Keratinocyte (primary cell): ENCODE measurements around the gene ZNF280C. TPM values are rescaled to one million over a fixed set of nuclear protein-coding genes. Genes with fewer than 3 reads are reported as not detected.

ENCODE experiments used
- DNase-seq: peaks from one replicate; pipeline ENCODE4 v3.0.0-alpha.2; 2011; ENCODE audit warnings: low read depth, missing footprints, low spot score
- FAIRE-seq: peaks from 2 replicates; lab custom pipeline; 2011; peaks lifted over from hg19 to GRCh38; lab: Jason Lieb, UNC
- H2AFZ ChIP-seq: 2 replicates; pipeline ENCODE4 v1.6.0; 2012; ENCODE audit warnings: low read length, control low read depth, inconsistent platforms; ENCODE audit not compliant: control insufficient read depth
- H3K27ac ChIP-seq: 2 replicates; pipeline ENCODE4 v1.5.1; 2011; ENCODE audit warnings: low read length; ENCODE audit not compliant: control insufficient read depth, insufficient read depth
- H3K27me3 ChIP-seq: 3 replicates; pipeline ENCODE4 v1.6.0; 2011; ENCODE audit warnings: low read length; ENCODE audit not compliant: control insufficient read depth, insufficient read depth; ENCODE audit errors: extremely low read depth
- H3K36me3 ChIP-seq, 2 experiments: 2 replicates in 1 of 2; 3 replicates in 1 of 2; pipeline ENCODE4 v1.5.1; 2011; ENCODE audit warnings: low read length in 2 of 2, mild to moderate bottlenecking in 1 of 2; ENCODE audit not compliant: control insufficient read depth in 2 of 2, insufficient read depth in 2 of 2; ENCODE audit errors: extremely low read depth in 1 of 2
- H3K4me1 ChIP-seq: 3 replicates; pipeline ENCODE4 v1.5.1; 2011; ENCODE audit warnings: low read length; ENCODE audit not compliant: control insufficient read depth, insufficient read depth; ENCODE audit errors: extremely low read depth
- H3K4me2 ChIP-seq: 3 replicates; pipeline ENCODE4 v1.6.0; 2011; ENCODE audit warnings: low read depth, low read length; ENCODE audit not compliant: control insufficient read depth, insufficient read depth; ENCODE audit errors: extremely low read depth
- H3K4me3 ChIP-seq, 3 experiments: fragments of 200-600 bp in 1 of 3; sonication (generic) in 1 of 3; 2 replicates in 2 of 3; 3 replicates in 1 of 3; pipeline ENCODE4 v1.5.1; 2011 to 2016; ENCODE audit warnings: low read length in 3 of 3, mild to moderate bottlenecking in 3 of 3, control low read depth in 2 of 3, inconsistent platforms in 1 of 3, low read depth in 1 of 3, mixed read lengths in 1 of 3, mixed run types in 1 of 3, moderate library complexity in 1 of 3; ENCODE audit not compliant: control insufficient read depth in 2 of 3, insufficient read depth in 2 of 3; ENCODE audit errors: extremely low read depth in 1 of 3
- H3K79me2 ChIP-seq: 2 replicates; pipeline ENCODE4 v1.6.0; 2012; ENCODE audit warnings: low read length; ENCODE audit not compliant: control insufficient read depth, insufficient read depth
- H3K9ac ChIP-seq: 3 replicates; pipeline ENCODE4 v1.6.0; 2011; ENCODE audit warnings: low read length; ENCODE audit not compliant: control insufficient read depth, insufficient read depth; ENCODE audit errors: extremely low read depth
- H3K9me1 ChIP-seq: 3 replicates; pipeline ENCODE4 v1.6.0; 2011; ENCODE audit warnings: low read length; ENCODE audit not compliant: control insufficient read depth, insufficient read depth; ENCODE audit errors: extremely low read depth
- H3K9me3 ChIP-seq: 2 replicates; pipeline ENCODE4 v1.5.1; 2012; ENCODE audit warnings: low read depth, low read length; ENCODE audit not compliant: control insufficient read depth
- H4K20me1 ChIP-seq: 3 replicates; pipeline ENCODE4 v1.6.0; 2011; ENCODE audit warnings: low read length; ENCODE audit not compliant: control insufficient read depth, insufficient read depth; ENCODE audit errors: extremely low read depth
- CTCF ChIP-seq, 3 experiments: IDR thresholded peaks in 1 of 3; conservative IDR thresholded peaks in 1 of 3; optimal IDR thresholded peaks in 1 of 3; 2 replicates in 2 of 3; 3 replicates in 1 of 3; pipeline versions ENCODE3 to v1.5.1; 2011; ENCODE audit warnings: low read length in 3 of 3, mild to moderate bottlenecking in 3 of 3, moderate library complexity in 2 of 3, control low read depth in 1 of 3, inconsistent platforms in 1 of 3; ENCODE audit not compliant: insufficient read depth in 2 of 3; ENCODE audit errors: extremely low read depth in 1 of 3
- EZH2 ChIP-seq: IDR thresholded peaks from one replicate; pipeline ENCODE4 v1.6.1; 2012; ENCODE audit warnings: inconsistent platforms, mild to moderate bottlenecking, low read length, moderate library complexity
- dilution Hi-C: fragments of 300-500 bp; cut with MboI; formaldehyde crosslinking; loops from one replicate; pipeline ENCODE4 v1.7.0; 2020; ENCODE audit warnings: low sequenced_read_pairs; ENCODE audit not compliant: extremely low pct_ligation_motif_present
- polyA plus RNA-seq, 5 experiments: library from polyadenylated mRNA; depleted of rRNA in 3 of 5; stranded (reverse) in 3 of 5; stranded (forward) in 1 of 5; unstranded in 1 of 5; fragments of >200 nt; gene quantifications; 1 replicate in 1 of 5; 2 replicates in 3 of 5; 3 replicates in 1 of 5; pipeline versions ENCODE4 v1.2.1 to v1.2.3, GENCODE V29; 2011 to 2012; ENCODE audit warnings: missing spikeins in 2 of 5, low read depth in 1 of 5, low replicate concordance in 1 of 5

ZNF280C gene
- polyA plus RNA-seq, 1 donor (not counting 4 experiments of a cell fraction or from before 2014, with no cell fraction given) = 4.7 TPM

GRCh38 chrX:130261296-130261893 lies 7.3 kb downstream of the ZNF280C start:
- no peaks in the 10 kb centered on the region for H3K9me3 ChIP-seq
- dilution Hi-C loops = no loop called here
- no peaks in the 10 kb centered on the region for H3K27me3 ChIP-seq
- H3K9me1 ChIP-seq = no peaks in the 10 kb centered on the region
- H3K4me2 ChIP-seq = no peak overlapping the region
- no peak for DNase-seq
- no peak overlapping the region for H3K4me3 ChIP-seq
- H3K9ac ChIP-seq = no peak overlapping the region
- H3K36me3 ChIP-seq = no peaks in the 10 kb centered on the region
- peaks cover 3% of the 10 kb centered on the region for H3K79me2 ChIP-seq
- no peaks in the 10 kb centered on the region for H3K4me1 ChIP-seq
- no peaks in the 10 kb centered on the region for H4K20me1 ChIP-seq
- FAIRE-seq = no peak
- H2AFZ ChIP-seq = no peak overlapping the region
- no peak for TF ChIP-seq CTCF (optimal IDR thresholded peaks at IDR 0.05 in 1 of 3, IDR thresholded peaks at IDR 0.05 in 1 of 3, conservative IDR thresholded peaks at IDR 0.05 in 1 of 3; ENCODE audit: extremely low read depth in 1 of 3, insufficient read depth in 2 of 3, low read length in 3 of 3)
- TF ChIP-seq EZH2 = no peak
- no peak overlapping the region for H3K27ac ChIP-seq

GRCh38 chrX:130260316-130260715 lies 8.4 kb downstream of the ZNF280C start:
- H3K9ac ChIP-seq = no peak overlapping the region
- H3K4me3 ChIP-seq = no peak overlapping the region
- dilution Hi-C loops = no loop called here
- H3K27ac ChIP-seq = no peak overlapping the region
- H4K20me1 ChIP-seq = no peaks in the 10 kb centered on the region
- H3K27me3 ChIP-seq = no peaks in the 10 kb centered on the region
- TF ChIP-seq CTCF (optimal IDR thresholded peaks at IDR 0.05 in 1 of 3, IDR thresholded peaks at IDR 0.05 in 1 of 3, conservative IDR thresholded peaks at IDR 0.05 in 1 of 3; ENCODE audit: extremely low read depth in 1 of 3, insufficient read depth in 2 of 3, low read length in 3 of 3) (no peak), EZH2 (no peak)
- H3K4me1 ChIP-seq = no peaks in the 10 kb centered on the region
- no peak overlapping the region for H2AFZ ChIP-seq
- no peaks in the 10 kb centered on the region for H3K36me3 ChIP-seq
- no peak overlapping the region for H3K4me2 ChIP-seq
- no peak for DNase-seq
- H3K9me1 ChIP-seq = no peaks in the 10 kb centered on the region
- no peaks in the 10 kb centered on the region for H3K9me3 ChIP-seq
- H3K79me2 ChIP-seq = no peaks in the 10 kb centered on the region
- no peak for FAIRE-seq
